GM21717 (cell line): Measurements from ENCODE around the gene RPL29.
"Not testable (repeated sequence)": the region's sequence is repeated elsewhere in the genome, so short reads cannot be mapped to it uniquely, and the experiment has no call there.

ENCODE experiments used
- ATAC-seq: cut with Tn5 transposase; IDR thresholded peaks from one replicate; pipeline ENCODE4 v1.9.1; 2021; ENCODE audit warnings: mild to moderate bottlenecking, moderate library complexity; ENCODE audit not compliant: unreplicated experiment

The RPL29 gene

GRCh38 chr3:51995346-51996163 lies at the start of gene RPL29:
Gene RPL29, minus strand, starts transcription at chr3:51995895. Its CDS starts 434 bp downstream, at chr3:51995461.
- ATAC-seq, result peak; percentile 75

- ATAC-seq, result no peak
These were observed 49.3 kb upstream of the RPL29 start for GRCh38 chr3:52044869-52045619.

- no peak for ATAC-seq
These were observed 48.1 kb upstream of the RPL29 start for GRCh38 chr3:52043750-52044149.

GRCh38 chr3:52043039-52043438 lies 47.3 kb upstream of the RPL29 start:
- ATAC-seq, result not testable (repeated sequence)

- ATAC-seq, result no peak
These were observed 45.5 kb upstream of the RPL29 start for GRCh38 chr3:52041118-52041731.

GRCh38 chr3:52040600-52040999 lies 44.9 kb upstream of the RPL29 start:
- ATAC-seq, result no peak

GRCh38 chr3:52039846-52040245 lies 44.2 kb upstream of the RPL29 start:
- no peak for ATAC-seq

GRCh38 chr3:52039426-52039825 lies 43.7 kb upstream of the RPL29 start:
- ATAC-seq, result no peak

GRCh38 chr3:52038227-52038626 lies 42.5 kb upstream of the RPL29 start:
- no peak for ATAC-seq

- no peak for ATAC-seq
These were observed 41.6 kb upstream of the RPL29 start for GRCh38 chr3:52037291-52037690.

- no peak for ATAC-seq
These were observed 41.1 kb upstream of the RPL29 start for GRCh38 chr3:52036829-52037228.

- ATAC-seq, result peak; percentile 63
These were observed 40.6 kb upstream of the RPL29 start for GRCh38 chr3:52036222-52036694.

- no peak for ATAC-seq
These were observed 39.0 kb upstream of the RPL29 start for GRCh38 chr3:52034651-52035050.

GRCh38 chr3:52034212-52034611 lies 38.5 kb upstream of the RPL29 start:
- no peak for ATAC-seq

- not testable (repeated sequence) for ATAC-seq
These were observed 38.1 kb upstream of the RPL29 start for GRCh38 chr3:52033748-52034147.

GRCh38 chr3:52032702-52033408 lies 37.2 kb upstream of the RPL29 start:
- no peak for ATAC-seq

- ATAC-seq, result no peak
These were observed 36.2 kb upstream of the RPL29 start for GRCh38 chr3:52031896-52032295.

- ATAC-seq, result no peak
These were observed 35.1 kb upstream of the RPL29 start for GRCh38 chr3:52030714-52031310.

- no peak for ATAC-seq
These were observed 33.8 kb upstream of the RPL29 start for GRCh38 chr3:52029535-52029934.

GRCh38 chr3:52029053-52029452 lies 33.4 kb upstream of the RPL29 start:
- ATAC-seq, result no peak

GRCh38 chr3:52028572-52028971 lies 32.9 kb upstream of the RPL29 start:
- ATAC-seq, result no peak
